H9 (cell line): Measurements from ENCODE around the gene TGIF1. TPM values are rescaled to one million over a fixed set of nuclear protein-coding genes. Genes with fewer than 3 reads are reported as not detected.

Experiments used
- DNase-seq: peaks from one replicate; pipeline ENCODE4 v3.0.0-alpha.2; 2017
- H2AFZ ChIP-seq: one replicate; pipeline ENCODE4 v1.6.1; 2013; ENCODE audit warnings: mild to moderate bottlenecking, low read length, control low read depth, moderate library complexity
- H2AK5ac ChIP-seq: 2 replicates; pipeline ENCODE4 v1.6.1; 2013; ENCODE audit warnings: low read length, control low read depth, mixed read lengths; ENCODE audit not compliant: insufficient read length
- H2BK120ac ChIP-seq: one replicate; pipeline ENCODE4 v1.6.1; 2013; ENCODE audit warnings: low read depth, mild to moderate bottlenecking, low read length, control low read depth, inconsistent platforms; ENCODE audit not compliant: poor library complexity, severe bottlenecking
- H2BK12ac ChIP-seq: 2 replicates; pipeline ENCODE4 v1.6.1; 2013; ENCODE audit warnings: low read length, control low read depth, mixed read lengths, low read depth; ENCODE audit not compliant: insufficient read length
- H2BK15ac ChIP-seq: 2 replicates; pipeline ENCODE4 v1.6.1; 2013; ENCODE audit warnings: low read depth, low read length, control low read depth
- H2BK20ac ChIP-seq: one replicate; pipeline ENCODE4 v1.6.1; 2013; ENCODE audit warnings: low read depth, mild to moderate bottlenecking, low read length, control low read depth, inconsistent platforms; ENCODE audit not compliant: poor library complexity, severe bottlenecking
- H2BK5ac ChIP-seq: 2 replicates; pipeline ENCODE4 v1.6.1; 2013; ENCODE audit warnings: low read length, control low read depth, mixed read lengths; ENCODE audit not compliant: insufficient read length
- H3K14ac ChIP-seq: 2 replicates; pipeline ENCODE4 v1.6.1; 2013; ENCODE audit warnings: low read length, control low read depth; ENCODE audit not compliant: insufficient read depth
- H3K18ac ChIP-seq: 2 replicates; pipeline ENCODE4 v1.6.1; 2013; ENCODE audit warnings: low read depth, mild to moderate bottlenecking, mixed read lengths, low read length, control low read depth; ENCODE audit not compliant: insufficient read length
- H3K23ac ChIP-seq: 2 replicates; pipeline ENCODE4 v1.6.1; 2013; ENCODE audit warnings: low read length, control low read depth, mixed read lengths, low read depth; ENCODE audit not compliant: insufficient read length
- H3K23me2 ChIP-seq: 2 replicates; pipeline ENCODE4 v1.6.1; 2013; ENCODE audit warnings: low read depth, mild to moderate bottlenecking, mixed read lengths, low read length, control low read depth; ENCODE audit not compliant: insufficient read length, poor library complexity, severe bottlenecking
- H3K27ac ChIP-seq: 2 replicates; pipeline ENCODE4 v1.5.1; 2013; ENCODE audit warnings: low read length, control low read depth, mixed read lengths, low read depth; ENCODE audit not compliant: insufficient read length
- H3K27me3 ChIP-seq: 2 replicates; pipeline ENCODE4 v1.6.1; 2013; ENCODE audit warnings: low read length, control low read depth, inconsistent platforms; ENCODE audit not compliant: insufficient read depth
- H3K4ac ChIP-seq: 2 replicates; pipeline ENCODE4 v1.6.1; 2013; ENCODE audit warnings: low read depth, mild to moderate bottlenecking, control low read depth, inconsistent platforms, low read length, moderate library complexity
- H3K4me1 ChIP-seq: 2 replicates; pipeline ENCODE4 v1.6.1; 2013; ENCODE audit warnings: low read length, control low read depth, inconsistent platforms; ENCODE audit not compliant: insufficient read depth
- H3K4me2 ChIP-seq: 2 replicates; pipeline ENCODE4 v1.6.1; 2013; ENCODE audit warnings: low read length, control low read depth, mixed read lengths; ENCODE audit not compliant: insufficient read length, insufficient read depth
- H3K56ac ChIP-seq: 2 replicates; pipeline ENCODE4 v1.6.1; 2013; ENCODE audit warnings: low read depth, mild to moderate bottlenecking, mixed read lengths, low read length, control low read depth; ENCODE audit not compliant: insufficient read length
- H3K79me1 ChIP-seq: 2 replicates; pipeline ENCODE4 v1.6.1; 2013; ENCODE audit warnings: low read depth, mild to moderate bottlenecking, moderate library complexity, low read length, control low read depth, inconsistent platforms; ENCODE audit not compliant: insufficient read depth, poor library complexity, severe bottlenecking
- H3K79me2 ChIP-seq: 2 replicates; pipeline ENCODE4 v1.6.1; 2013; ENCODE audit warnings: low read length, control low read depth, inconsistent platforms; ENCODE audit not compliant: insufficient read depth
- H3K9ac ChIP-seq: 2 replicates; pipeline ENCODE4 v1.6.1; 2013; ENCODE audit warnings: low read length, control low read depth, mixed read lengths; ENCODE audit not compliant: insufficient read length; ENCODE audit errors: extremely low read depth
- H3K9me3 ChIP-seq: one replicate; pipeline ENCODE4 v1.6.1; 2013; ENCODE audit warnings: low read depth, low read length, inconsistent platforms; ENCODE audit not compliant: control insufficient read depth
- H3T11ph ChIP-seq: one replicate; pipeline ENCODE4 v1.6.1; 2013; ENCODE audit warnings: mild to moderate bottlenecking, low read length, control low read depth, inconsistent platforms
- H4K20me1 ChIP-seq: one replicate; pipeline ENCODE4 v1.6.1; 2013; ENCODE audit not compliant: control insufficient read depth, insufficient read length, insufficient read depth
- H4K5ac ChIP-seq: 2 replicates; pipeline ENCODE4 v1.6.1; 2013; ENCODE audit warnings: low read depth, mild to moderate bottlenecking, mixed read lengths, low read length, control low read depth; ENCODE audit not compliant: insufficient read length
- H4K8ac ChIP-seq: replicated peaks from 2 replicates; pipeline ENCODE4 v1.6.1; 2013; ENCODE audit warnings: low read length, control low read depth, mixed read lengths, low read depth; ENCODE audit not compliant: insufficient read length
- H4K91ac ChIP-seq: 2 replicates; pipeline ENCODE4 v1.6.1; 2013; ENCODE audit warnings: low read depth, mild to moderate bottlenecking, moderate library complexity, mixed read lengths, low read length, control low read depth; ENCODE audit not compliant: insufficient read length
- H3K27ac Mint-ChIP-seq, 3 experiments: 2 replicates in 2 of 3; 3 replicates in 1 of 3; pipeline ENCODE4 v1.8.0; 2020 to 2021; ENCODE audit warnings: mixed read lengths in 3 of 3, mild to moderate bottlenecking in 1 of 3, moderate library complexity in 1 of 3
- H3K27me3 Mint-ChIP-seq: 2 replicates; pipeline ENCODE4 v1.8.0; 2021; ENCODE audit warnings: low read depth, mild to moderate bottlenecking, moderate library complexity, mixed read lengths
- H3K36me3 Mint-ChIP-seq, 3 experiments: 2 replicates in 2 of 3; 3 replicates in 1 of 3; pipeline ENCODE4 v1.8.0; 2020 to 2021; ENCODE audit warnings: low read depth in 3 of 3, mixed read lengths in 3 of 3; ENCODE audit not compliant: insufficient read depth in 1 of 3
- H3K4me1 Mint-ChIP-seq, 2 experiments: 2 replicates each; pipeline ENCODE4 v1.8.0; 2020; ENCODE audit warnings: mixed read lengths in 2 of 2
- H3K4me3 Mint-ChIP-seq, 2 experiments: 2 replicates in 1 of 2; 3 replicates in 1 of 2; pipeline ENCODE4 v1.8.0; 2020 to 2021; ENCODE audit warnings: mild to moderate bottlenecking in 2 of 2, mixed read lengths in 2 of 2, moderate library complexity in 1 of 2
- H3K9me3 Mint-ChIP-seq, 2 experiments: 2 replicates in 1 of 2; 3 replicates in 1 of 2; pipeline ENCODE4 v1.8.0; 2020; ENCODE audit warnings: mild to moderate bottlenecking in 2 of 2, mixed read lengths in 2 of 2, moderate library complexity in 1 of 2
- CTCF ChIP-seq: fragments of 200-600 bp; sonication (generic); conservative IDR thresholded peaks from 3 replicates; pipeline ENCODE4 v1.8.0; 2021; ENCODE audit warnings: antibody characterized with exemption, mild to moderate bottlenecking
- WGBS: extraction: QIAGEN DNeasy Blood & Tissue Kit; methylation state at CpG from one replicate; pipeline ENCODE4 v1.1.7; 2013; ENCODE audit warnings: missing lambda C conversion rate, low lambda C conversion rate, mixed read lengths; ENCODE audit not compliant: insufficient read length; ENCODE audit errors: extremely low coverage; 5-methylcytosine and 5-hydroxymethylcytosine counted together
- total RNA-seq: library from RNA; stranded (reverse); gene quantifications from 2 replicates; pipeline ENCODE4 v1.2.1, GENCODE V29; 2021

The TGIF1 gene
- total RNA-seq, 1 experiment from 2014 or later: 261 TPM

GRCh38 chr18:3409811-3410210 lies 40.2 kb upstream of the TGIF1 start:
- H3K56ac ChIP-seq: no peak overlapping the region
- Mint-ChIP-seq H3K4me3 (no peak overlapping the region), H3K9me3 (peaks cover 5 to 6% of the 10 kb centered on the region in 2 experiments; a peak in 4 of 5 replicates), H3K36me3 (peaks cover 0 to 6% (median 5%) of the 10 kb centered on the region in 3 experiments; a peak in 4 of 7 replicates), H3K27ac (no peak overlapping the region), H3K4me1 (peaks cover 11 to 12% of the 10 kb centered on the region in 2 experiments), H3K27me3 (no peaks in the 10 kb centered on the region; the same call in none of the 2 replicates)
- H4K5ac ChIP-seq: no peak overlapping the region
- no peak overlapping the region for H3K4ac ChIP-seq
- no peak overlapping the region for H2AK5ac ChIP-seq
- DNase-seq: no peak
- no peak overlapping the region for H3T11ph ChIP-seq
- no peak overlapping the region for H2BK12ac ChIP-seq
- no peak overlapping the region for H4K91ac ChIP-seq
- no peaks in the 10 kb centered on the region for H3K4me1 ChIP-seq
- H2AFZ ChIP-seq: no peak overlapping the region
- H2BK15ac ChIP-seq: no peak overlapping the region
- H3K9me3 ChIP-seq: no peaks in the 10 kb centered on the region
- H2BK5ac ChIP-seq: no peak overlapping the region
- WGBS: no CpG with 5 or more reads among the region's 7 CpGs
- no peaks in the 10 kb centered on the region for H4K20me1 ChIP-seq
- no peak overlapping the region for H2BK120ac ChIP-seq
- no peaks in the 10 kb centered on the region for H3K79me2 ChIP-seq
- H3K27ac ChIP-seq: no peak overlapping the region
- H3K23me2 ChIP-seq: no peaks in the 10 kb centered on the region
- H3K9ac ChIP-seq: no peak overlapping the region
- H3K79me1 ChIP-seq: no peaks in the 10 kb centered on the region
- H3K27me3 ChIP-seq: no peaks in the 10 kb centered on the region
- no peak overlapping the region for H2BK20ac ChIP-seq
- no peak overlapping the region for H3K23ac ChIP-seq
- no peak overlapping the region for H3K14ac ChIP-seq
- H4K8ac ChIP-seq: no peak overlapping the region
- H3K18ac ChIP-seq: no peak overlapping the region
- TF ChIP-seq CTCF: no peak
- H3K4me2 ChIP-seq: no peak overlapping the region
